ENCODE data around the gene SLIT3.

SLIT3 gene

DNA sequence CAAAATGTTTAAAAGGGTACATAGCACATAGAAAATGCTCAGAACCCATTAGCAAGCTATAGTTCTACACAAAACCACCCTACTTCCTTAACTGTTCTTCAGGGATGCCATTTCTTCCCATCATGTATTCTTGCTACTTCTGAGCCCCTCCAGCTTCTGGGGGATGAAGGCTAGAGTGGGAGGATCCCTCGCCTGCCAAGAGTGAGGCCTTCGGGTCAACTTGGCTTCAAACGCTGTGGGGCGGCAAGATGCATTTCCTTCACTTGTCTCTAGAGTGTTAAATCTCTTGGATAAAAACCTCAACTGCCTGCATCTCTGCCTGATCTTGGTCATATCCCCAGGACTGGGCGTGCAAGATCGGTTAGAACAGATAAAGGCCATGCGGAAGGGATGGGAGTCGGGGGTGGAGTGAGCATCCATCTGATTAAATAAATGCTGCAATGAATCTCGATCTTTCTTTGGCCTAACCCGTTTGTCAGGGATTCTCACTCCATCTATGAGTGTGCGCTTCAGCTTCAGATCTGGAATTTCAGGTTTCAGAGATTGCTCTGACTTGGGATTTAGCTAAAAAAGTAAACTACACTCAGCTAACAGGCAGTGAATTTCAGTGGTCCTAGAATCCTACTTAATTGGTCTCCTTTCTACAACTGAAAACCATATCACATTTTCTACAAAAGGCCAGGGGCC, 603.8 kb downstream of the SLIT3 start:
- Histone ChIP-seq H3K4me3 (ENCODE audit: low read depth in 1 of 2, low read length in 2 of 2) (no peak overlapping the region), H3K27me3 (ENCODE audit: insufficient read depth, low read length, poor library complexity) (peaks cover 4% of the 10 kb centered on the region), H3K79me2 (ENCODE audit: insufficient read depth, low read length) (no peaks in the 10 kb centered on the region), H3K9ac (ENCODE audit: low read depth, low read length) (no peak overlapping the region), H3K36me3 (ENCODE audit: insufficient read depth, low read length) (no peaks in the 10 kb centered on the region), H3K27ac (ENCODE audit: low read length) (no peak overlapping the region), H4K20me1 (ENCODE audit: insufficient read depth, low read length) (no peaks in the 10 kb centered on the region), H2AFZ (ENCODE audit: low read depth, low read length) (no peak overlapping the region), H3K4me2 (ENCODE audit: insufficient read depth, low read length) (no peak overlapping the region), H3K9me3 (ENCODE audit: insufficient read depth, low read length, severe bottlenecking) (no peaks in the 10 kb centered on the region), H3K4me1 (ENCODE audit: insufficient read depth, low read length) (no peaks in the 10 kb centered on the region)
- no peak for ATAC-seq (ENCODE audit: insufficient read depth, low read depth)
- DNase-seq: no peak
- TF ChIP-seq EZH2 (IDR thresholded peaks at IDR 0.05; ENCODE audit: borderline replicate concordance, low read depth, low read length, severe bottlenecking): no peak
- TF ChIP-seq, protein P1, sequence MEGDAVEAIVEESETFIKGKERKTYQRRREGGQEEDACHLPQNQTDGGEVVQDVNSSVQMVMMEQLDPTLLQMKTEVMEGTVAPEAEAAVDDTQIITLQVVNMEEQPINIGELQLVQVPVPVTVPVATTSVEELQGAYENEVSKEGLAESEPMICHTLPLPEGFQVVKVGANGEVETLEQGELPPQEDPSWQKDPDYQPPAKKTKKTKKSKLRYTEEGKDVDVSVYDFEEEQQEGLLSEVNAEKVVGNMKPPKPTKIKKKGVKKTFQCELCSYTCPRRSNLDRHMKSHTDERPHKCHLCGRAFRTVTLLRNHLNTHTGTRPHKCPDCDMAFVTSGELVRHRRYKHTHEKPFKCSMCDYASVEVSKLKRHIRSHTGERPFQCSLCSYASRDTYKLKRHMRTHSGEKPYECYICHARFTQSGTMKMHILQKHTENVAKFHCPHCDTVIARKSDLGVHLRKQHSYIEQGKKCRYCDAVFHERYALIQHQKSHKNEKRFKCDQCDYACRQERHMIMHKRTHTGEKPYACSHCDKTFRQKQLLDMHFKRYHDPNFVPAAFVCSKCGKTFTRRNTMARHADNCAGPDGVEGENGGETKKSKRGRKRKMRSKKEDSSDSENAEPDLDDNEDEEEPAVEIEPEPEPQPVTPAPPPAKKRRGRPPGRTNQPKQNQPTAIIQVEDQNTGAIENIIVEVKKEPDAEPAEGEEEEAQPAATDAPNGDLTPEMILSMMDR (IDR thresholded peaks at IDR 0.05; ENCODE audit: borderline replicate concordance, extremely low read depth, low read length, poor library complexity, severe bottlenecking): no peak

DNA sequence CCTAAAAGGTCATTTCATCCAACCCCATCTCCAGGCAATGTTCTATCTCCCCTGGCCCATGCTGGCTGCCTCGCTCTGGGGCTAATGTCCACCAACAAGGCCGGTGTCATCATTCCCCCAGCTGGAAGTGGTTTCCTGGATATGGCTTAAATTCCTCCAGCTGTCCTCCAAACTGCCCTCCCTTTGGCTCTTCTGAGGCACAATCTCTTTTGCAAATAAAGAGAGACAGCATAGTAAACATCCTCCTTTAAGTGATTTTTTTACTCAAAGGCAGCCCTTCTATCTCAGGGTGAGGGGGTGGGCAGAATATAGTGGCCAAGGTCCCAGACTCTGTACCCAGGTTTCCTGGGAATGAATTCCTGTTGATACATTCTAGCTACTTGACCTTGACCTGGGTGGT, 604.3 kb downstream of the SLIT3 start:
- ATAC-seq (ENCODE audit: insufficient read depth, low read depth) (no peak), DNase-seq (no peak)
- no peaks in the 10 kb centered on the region for H3K9me3 ChIP-seq (ENCODE audit: insufficient read depth, low read length, severe bottlenecking)
- TF ChIP-seq, protein P1 (IDR thresholded peaks at IDR 0.05; ENCODE audit: borderline replicate concordance, extremely low read depth, low read length, poor library complexity, severe bottlenecking): no peak
- no peak for TF ChIP-seq EZH2 (IDR thresholded peaks at IDR 0.05; ENCODE audit: borderline replicate concordance, low read depth, low read length, severe bottlenecking)
- H2AFZ ChIP-seq (ENCODE audit: low read depth, low read length): no peak overlapping the region
- H3K4me1 ChIP-seq (ENCODE audit: insufficient read depth, low read length): no peaks in the 10 kb centered on the region
- H3K27ac ChIP-seq (ENCODE audit: low read length): no peak overlapping the region
- no peak overlapping the region for H3K4me2 ChIP-seq (ENCODE audit: insufficient read depth, low read length)
- H3K79me2 ChIP-seq (ENCODE audit: insufficient read depth, low read length): no peaks in the 10 kb centered on the region
- no peak overlapping the region for H3K9ac ChIP-seq (ENCODE audit: low read depth, low read length)
- H3K27me3 ChIP-seq (ENCODE audit: insufficient read depth, low read length, poor library complexity): peaks cover 7% of the 10 kb centered on the region
- no peak overlapping the region for H3K4me3 ChIP-seq (ENCODE audit: low read depth in 1 of 2, low read length in 2 of 2)
- H3K36me3 ChIP-seq (ENCODE audit: insufficient read depth, low read length): no peaks in the 10 kb centered on the region
- no peaks in the 10 kb centered on the region for H4K20me1 ChIP-seq (ENCODE audit: insufficient read depth, low read length)

DNA sequence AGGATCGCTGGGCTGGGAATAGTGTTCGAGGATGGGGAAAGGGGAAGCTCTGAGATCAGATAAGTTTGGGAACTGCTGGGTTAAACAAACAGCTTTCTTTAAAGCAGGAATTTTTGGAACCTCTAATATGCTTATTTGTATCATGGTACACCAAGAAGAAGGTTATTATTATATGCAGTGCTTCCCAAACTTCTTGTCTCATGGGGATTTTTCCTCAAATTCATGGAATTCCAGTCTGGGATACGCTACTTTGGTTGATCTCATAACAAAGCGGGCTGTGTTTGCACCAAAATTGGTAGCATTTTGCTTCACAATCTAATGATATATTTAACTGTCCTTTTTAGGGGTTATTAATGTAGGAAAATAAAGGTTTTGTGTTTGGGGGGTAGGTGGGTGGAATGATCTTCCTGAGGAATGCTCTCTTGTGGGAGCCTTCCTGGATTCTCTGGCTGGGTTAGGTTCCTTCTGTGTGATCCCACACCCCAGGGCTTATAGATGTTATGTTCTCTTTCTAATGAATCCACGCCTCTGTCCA, 605.6 kb downstream of the SLIT3 start:
- no peaks in the 10 kb centered on the region for H3K9me3 ChIP-seq (ENCODE audit: insufficient read depth, low read length, severe bottlenecking)
- peaks cover 7% of the 10 kb centered on the region for H3K27me3 ChIP-seq (ENCODE audit: insufficient read depth, low read length, poor library complexity)
- TF ChIP-seq EZH2 (IDR thresholded peaks at IDR 0.05; ENCODE audit: borderline replicate concordance, low read depth, low read length, severe bottlenecking): no peak
- TF ChIP-seq, protein P1 (IDR thresholded peaks at IDR 0.05; ENCODE audit: borderline replicate concordance, extremely low read depth, low read length, poor library complexity, severe bottlenecking): no peak
- H2AFZ ChIP-seq (ENCODE audit: low read depth, low read length): no peak overlapping the region
- no peak overlapping the region for H3K4me2 ChIP-seq (ENCODE audit: insufficient read depth, low read length)
- H3K4me3 ChIP-seq (ENCODE audit: low read depth in 1 of 2, low read length in 2 of 2): no peak overlapping the region
- DNase-seq: no peak
- H4K20me1 ChIP-seq (ENCODE audit: insufficient read depth, low read length): no peaks in the 10 kb centered on the region
- no peaks in the 10 kb centered on the region for H3K36me3 ChIP-seq (ENCODE audit: insufficient read depth, low read length)
- ATAC-seq (ENCODE audit: insufficient read depth, low read depth): no peak
- H3K79me2 ChIP-seq (ENCODE audit: insufficient read depth, low read length): no peaks in the 10 kb centered on the region
- no peak overlapping the region for H3K9ac ChIP-seq (ENCODE audit: low read depth, low read length)
- no peak overlapping the region for H3K27ac ChIP-seq (ENCODE audit: low read length)
- H3K4me1 ChIP-seq (ENCODE audit: insufficient read depth, low read length): no peaks in the 10 kb centered on the region

Data from DND-41 (cell line).